Hepatocyte (in vitro differentiated cells): ENCODE data around the gene S100A11. TPM values are rescaled to one million over a fixed set of nuclear protein-coding genes. Genes with fewer than 3 reads are reported as not detected.
A peak's percentile ranks its signal among the peaks of the same experiment; 100 is the strongest.

Source experiments
- DNase-seq: peaks from one replicate; pipeline ENCODE4 v3.0.0-alpha.2; 2016; ENCODE audit warnings: low spot score
- H2AFZ ChIP-seq: fragments of 200-600 bp; sonication (generic); 2 replicates; pipeline ENCODE4 v1.6.0; 2016; ENCODE audit warnings: antibody characterized with exemption, mild to moderate bottlenecking
- H3K27ac ChIP-seq: fragments of 200-600 bp; sonication (generic); 2 replicates; pipeline ENCODE4 v1.5.1; 2016; ENCODE audit warnings: mild to moderate bottlenecking
- H3K27me3 ChIP-seq: fragments of 200-600 bp; sonication (generic); 2 replicates; pipeline ENCODE4 v1.6.1; 2016
- H3K36me3 ChIP-seq: fragments of 200-600 bp; sonication (generic); replicated peaks from 2 replicates; pipeline ENCODE4 v1.5.1; 2016; ENCODE audit warnings: low read depth; ENCODE audit not compliant: insufficient read depth
- H3K4me1 ChIP-seq: fragments of 200-600 bp; sonication (generic); 2 replicates; pipeline ENCODE4 v1.5.1; 2016; ENCODE audit warnings: mild to moderate bottlenecking, moderate library complexity; ENCODE audit not compliant: insufficient read depth
- H3K4me2 ChIP-seq: fragments of 200-600 bp; sonication (generic); 2 replicates; pipeline ENCODE4 v1.6.0; 2016
- H3K4me3 ChIP-seq: fragments of 200-600 bp; sonication (generic); 2 replicates; pipeline ENCODE4 v1.5.1; 2016; ENCODE audit warnings: mild to moderate bottlenecking
- H3K79me2 ChIP-seq: fragments of 200-600 bp; sonication (generic); 2 replicates; pipeline ENCODE4 v1.6.0; 2017; ENCODE audit warnings: mild to moderate bottlenecking
- H3K9me2 ChIP-seq: fragments of 200-600 bp; sonication (generic); replicated peaks from 2 replicates; pipeline ENCODE4 v1.6.0; 2017; ENCODE audit warnings: mild to moderate bottlenecking; ENCODE audit not compliant: insufficient read depth
- H3K9me3 ChIP-seq: fragments of 200-600 bp; sonication (generic); 2 replicates; pipeline ENCODE4 v1.5.1; 2016; ENCODE audit warnings: low read depth, mild to moderate bottlenecking
- H4K20me1 ChIP-seq: fragments of 200-600 bp; sonication (generic); 2 replicates; pipeline ENCODE4 v1.6.0; 2016; ENCODE audit warnings: mild to moderate bottlenecking; ENCODE audit not compliant: insufficient read depth, poor library complexity, severe bottlenecking
- CTCF ChIP-seq: fragments of 200-600 bp; sonication (generic); IDR thresholded peaks from 2 replicates; pipeline ENCODE4 v1.5.1; 2016; ENCODE audit warnings: antibody characterized with exemption, mild to moderate bottlenecking; ENCODE audit not compliant: poor library complexity
- EZH2 ChIP-seq: fragments of 200-600 bp; sonication (generic); IDR thresholded peaks from 2 replicates; pipeline ENCODE4 v1.6.1; 2016; ENCODE audit warnings: antibody characterized with exemption, mild to moderate bottlenecking, borderline replicate concordance
- EZH2phosphoT487 ChIP-seq: fragments of 200-600 bp; sonication (generic); IDR thresholded peaks from one replicate; pipeline ENCODE4 v1.6.1; 2018; ENCODE audit warnings: antibody characterized with exemption, mild to moderate bottlenecking, low read depth, moderate library complexity; ENCODE audit not compliant: unreplicated experiment, severe bottlenecking
- WGBS: methylation state at CpG from one replicate; pipeline ENCODE4 v1.1.6; 2016; ENCODE audit warnings: low lambda C conversion rate; ENCODE audit errors: missing lambda C conversion rate; 5-methylcytosine and 5-hydroxymethylcytosine counted together
- polyA plus RNA-seq: library from polyadenylated mRNA; unstranded; fragments of >200 nt; fragmentation: Nextera tagmentation; extraction: Ambion mirVana; gene quantifications from 2 replicates; pipeline ENCODE4 v1.2.1, GENCODE V29; 2016
- total RNA-seq: library from RNA; depleted of rRNA; stranded (reverse); fragments of >200 nt; gene quantifications from 2 replicates; pipeline ENCODE4 v1.2.3, GENCODE V29; 2014

The S100A11 gene
- total and polyA plus RNA-seq, 2 experiments from 2014 or later = 258 to 1,491 TPM

- Histone ChIP-seq H3K9me2 (no peaks in the 10 kb centered on the region), H3K27ac (peak overlapping the region; percentile 84), H4K20me1 (no peaks in the 10 kb centered on the region), H3K27me3 (no peaks in the 10 kb centered on the region), H3K4me2 (peak overlapping the region; percentile 18), H3K4me1 (peaks cover 31% of the 10 kb centered on the region), H2AFZ (no peak overlapping the region), H3K4me3 (no peak overlapping the region), H3K36me3 (no peaks in the 10 kb centered on the region), H3K9me3 (no peaks in the 10 kb centered on the region), H3K79me2 (peaks cover 3% of the 10 kb centered on the region)
- no peak for TF ChIP-seq EZH2phosphoT487
- no peak for TF ChIP-seq EZH2
- no peak for TF ChIP-seq CTCF
- peak; percentile 62 for DNase-seq
Measured at GRCh38 chr1:151998611-151999362, 38.0 kb downstream of the S100A11 start.

GRCh38 chr1:151997284-151997570 lies 39.6 kb downstream of the S100A11 start:
- no peak for DNase-seq
- Histone ChIP-seq H3K36me3 (no peaks in the 10 kb centered on the region), H3K4me3 (no peak overlapping the region), H3K27me3 (no peaks in the 10 kb centered on the region), H3K9me2 (no peaks in the 10 kb centered on the region), H3K27ac (peak overlapping the region; percentile 84), H3K4me2 (no peak overlapping the region), H4K20me1 (no peaks in the 10 kb centered on the region), H3K79me2 (peaks cover 15% of the 10 kb centered on the region), H3K4me1 (peaks cover 31% of the 10 kb centered on the region), H2AFZ (no peak overlapping the region), H3K9me3 (no peaks in the 10 kb centered on the region)
- WGBS = 90% methylated on average over 1 of the region's 1 CpG
- no peak for TF ChIP-seq CTCF
- no peak for TF ChIP-seq EZH2
- TF ChIP-seq EZH2phosphoT487 = no peak

GRCh38 chr1:151995774-151996173 lies 41.0 kb downstream of the S100A11 start:
- no peak for DNase-seq
- peaks cover 25% of the 10 kb centered on the region for H3K4me1 ChIP-seq
- H3K9me2 ChIP-seq = no peaks in the 10 kb centered on the region
- TF ChIP-seq CTCF (no peak), EZH2 (no peak), EZH2phosphoT487 (no peak)
- peaks cover 9% of the 10 kb centered on the region for H4K20me1 ChIP-seq
- no peaks in the 10 kb centered on the region for H3K9me3 ChIP-seq
- H3K27ac ChIP-seq = no peak overlapping the region
- H2AFZ ChIP-seq = no peak overlapping the region
- peaks cover 29% of the 10 kb centered on the region for H3K79me2 ChIP-seq
- H3K4me2 ChIP-seq = no peak overlapping the region
- WGBS = 87% methylated on average over 2 of the region's 2 CpGs
- H3K4me3 ChIP-seq = no peak overlapping the region
- no peaks in the 10 kb centered on the region for H3K36me3 ChIP-seq
- no peaks in the 10 kb centered on the region for H3K27me3 ChIP-seq
